ENCODE results near the gene FOXC1.

Gene FOXC1

DNA sequence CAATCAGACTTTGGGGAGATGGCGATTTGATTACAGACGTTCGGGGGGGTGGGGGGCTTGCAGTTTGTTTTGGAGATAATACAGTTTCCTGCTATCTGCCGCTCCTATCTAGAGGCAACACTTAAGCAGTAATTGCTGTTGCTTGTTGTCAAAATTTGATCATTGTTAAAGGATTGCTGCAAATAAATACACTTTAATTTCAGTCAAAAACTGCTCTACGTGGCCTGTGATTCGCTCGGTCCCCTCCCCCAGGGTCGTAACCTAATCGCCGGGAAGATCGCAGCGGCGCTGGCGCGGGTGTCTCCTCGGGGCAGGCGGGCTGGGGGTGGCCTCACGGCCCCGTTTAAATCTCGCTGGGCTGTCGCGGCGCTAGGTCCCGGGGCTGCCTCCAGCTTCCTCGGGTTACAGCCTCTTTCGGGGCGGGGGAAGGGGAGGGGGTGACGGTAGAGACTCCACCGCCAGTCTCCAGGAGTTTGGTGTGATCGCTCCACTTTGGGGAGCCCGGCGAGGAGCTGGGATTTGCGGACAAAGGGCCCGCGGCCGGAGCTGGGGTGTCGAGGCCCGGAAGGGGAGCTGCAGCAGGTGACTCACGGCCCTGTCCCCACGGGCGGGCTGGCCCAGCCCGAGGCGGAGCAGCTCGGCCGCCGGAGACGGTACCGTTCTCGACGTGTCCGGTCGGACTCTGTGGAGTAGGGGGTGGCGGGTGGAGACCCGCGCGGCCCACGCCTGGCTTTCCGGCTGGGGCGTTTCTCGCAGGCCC is 4.2 kb downstream of the FOXC1 start:
- Histone ChIP-seq H3K4me1 (no peaks in the 10 kb centered on the region), H3K9me3 (no peaks in the 10 kb centered on the region), H3K36me3 (peaks cover 8% of the 10 kb centered on the region; the same call in 1 of the 2 replicates), H3K4me3 (ENCODE audit: low read depth, low read length) (peak overlapping the region; percentile 71), H3K27me3 (peaks cover 14% of the 10 kb centered on the region)
- no peak for TF ChIP-seq CTCF (IDR thresholded peaks at IDR 0.05; ENCODE audit: low read depth, low read length)
- peak; percentile 45 for DNase-seq

DNA sequence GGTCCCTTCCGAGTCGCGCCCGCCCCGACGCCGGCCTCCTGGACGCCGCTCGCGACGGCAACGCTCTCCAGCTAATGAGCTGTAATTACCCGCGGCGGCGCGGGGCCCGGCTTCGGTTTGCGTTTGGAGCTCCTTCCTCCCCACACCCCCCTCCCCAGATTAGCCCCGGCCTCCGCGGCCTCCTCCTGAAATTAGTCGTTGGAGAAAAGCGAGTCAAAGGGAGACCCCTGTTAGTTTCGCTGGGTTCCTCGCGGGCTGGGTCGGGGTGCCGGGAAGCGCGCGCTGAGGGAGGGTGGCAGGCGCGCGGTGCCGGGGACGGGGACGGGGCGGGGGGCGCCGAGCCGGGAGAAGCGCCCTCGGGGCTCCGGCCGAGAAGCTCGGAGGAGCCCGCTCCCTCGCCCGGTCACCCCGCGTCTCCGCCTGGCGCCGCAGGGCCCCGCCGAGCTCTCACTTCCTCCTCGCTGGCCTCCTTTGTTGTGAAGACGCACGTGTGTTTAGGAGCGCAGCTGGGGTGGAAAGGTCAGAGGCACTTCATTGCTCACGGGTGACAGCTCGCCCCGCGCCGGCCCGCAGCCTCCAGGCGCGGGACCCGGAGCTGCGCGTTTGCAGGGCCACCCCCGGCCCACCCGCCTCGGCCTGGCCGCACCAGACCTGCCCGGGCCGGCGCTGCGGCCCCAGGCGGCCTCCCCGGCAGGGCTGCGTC is 4.9 kb downstream of the FOXC1 start:
- Histone ChIP-seq H3K4me3 (ENCODE audit: low read depth, low read length) (no peak overlapping the region), H3K4me1 (no peaks in the 10 kb centered on the region), H3K36me3 (peaks cover 8% of the 10 kb centered on the region; the same call in 1 of the 2 replicates), H3K27me3 (peaks cover 9% of the 10 kb centered on the region), H3K9me3 (no peaks in the 10 kb centered on the region)
- TF ChIP-seq CTCF (IDR thresholded peaks at IDR 0.05; ENCODE audit: low read depth, low read length), result no peak
- no peak for DNase-seq

DNA sequence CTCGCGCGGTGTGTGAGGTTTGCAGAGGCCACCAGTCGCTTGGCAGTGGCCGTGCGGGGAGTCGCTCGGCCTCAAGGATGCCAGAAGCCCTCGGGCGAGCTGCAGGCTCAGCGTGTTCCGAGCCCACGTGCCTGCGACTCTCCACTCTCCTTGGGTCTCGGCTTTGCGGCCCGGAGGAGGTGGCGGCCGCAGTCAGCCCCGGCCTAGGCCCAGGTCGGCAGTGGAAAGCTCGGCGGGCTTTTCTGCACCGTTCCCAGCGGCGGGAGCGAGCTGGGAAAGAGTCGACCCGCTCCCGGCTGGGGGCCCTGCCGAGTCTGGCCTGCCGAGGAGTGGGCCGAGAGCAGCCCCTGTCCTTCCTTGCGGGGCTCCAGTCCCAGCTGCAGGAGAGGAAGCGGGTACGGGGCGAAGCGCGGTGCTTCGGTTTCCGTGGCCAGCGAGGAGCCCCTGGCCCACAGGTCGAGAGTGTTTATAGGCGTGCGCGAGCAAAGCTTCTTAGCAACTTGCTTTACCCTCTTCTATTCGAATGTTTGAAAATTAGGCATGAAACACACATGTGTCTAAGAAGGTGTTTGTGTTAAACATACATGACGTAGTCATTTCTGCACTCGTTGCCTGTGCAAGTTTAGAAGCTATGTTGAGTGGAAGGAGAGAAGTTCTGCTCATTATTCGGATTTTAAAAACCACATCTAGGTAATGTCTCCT is 5.6 kb downstream of the FOXC1 start:
- H3K9me3 ChIP-seq, result no peaks in the 10 kb centered on the region
- no peak for TF ChIP-seq CTCF (IDR thresholded peaks at IDR 0.05; ENCODE audit: low read depth, low read length)
- H3K27me3 ChIP-seq, result peaks cover 9% of the 10 kb centered on the region
- no peak for DNase-seq
- peaks cover 8% of the 10 kb centered on the region; the same call in 1 of the 2 replicates for H3K36me3 ChIP-seq
- no peaks in the 10 kb centered on the region for H3K4me1 ChIP-seq
- H3K4me3 ChIP-seq (ENCODE audit: low read depth, low read length), result no peak overlapping the region

DNA sequence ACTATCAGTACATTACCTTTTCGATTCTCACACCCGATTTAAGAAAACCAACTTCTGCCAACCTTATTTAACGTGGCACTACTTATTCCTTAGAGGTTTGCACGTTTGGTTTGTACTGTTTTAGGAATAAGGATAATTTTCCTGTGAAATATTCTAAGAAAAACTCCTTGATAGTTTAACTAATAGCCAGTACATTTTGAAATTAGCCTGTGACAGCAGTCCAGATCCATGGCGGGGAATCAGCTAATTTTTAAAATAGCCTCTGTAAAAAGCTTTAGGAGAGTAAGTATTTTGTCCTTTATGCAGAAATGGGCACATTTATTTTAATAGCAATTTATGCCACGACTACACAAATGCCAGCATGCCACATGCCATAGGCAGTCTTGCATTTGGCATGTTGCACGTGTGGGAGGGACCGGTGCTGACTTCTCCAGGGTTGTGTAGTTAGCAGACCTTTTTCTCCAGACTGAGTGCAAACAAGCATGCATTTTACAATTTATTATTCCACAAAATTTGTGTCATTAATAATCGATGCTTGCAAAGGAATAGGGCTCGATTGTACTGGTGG is 6.2 kb downstream of the FOXC1 start:
- Histone ChIP-seq H3K9me3 (no peaks in the 10 kb centered on the region), H3K27me3 (peaks cover 8% of the 10 kb centered on the region), H3K4me1 (no peaks in the 10 kb centered on the region), H3K4me3 (ENCODE audit: low read depth, low read length) (no peak overlapping the region), H3K36me3 (peaks cover 8% of the 10 kb centered on the region; the same call in 1 of the 2 replicates)
- TF ChIP-seq CTCF (IDR thresholded peaks at IDR 0.05; ENCODE audit: low read depth, low read length), result no peak
- DNase-seq, result no peak

DNA sequence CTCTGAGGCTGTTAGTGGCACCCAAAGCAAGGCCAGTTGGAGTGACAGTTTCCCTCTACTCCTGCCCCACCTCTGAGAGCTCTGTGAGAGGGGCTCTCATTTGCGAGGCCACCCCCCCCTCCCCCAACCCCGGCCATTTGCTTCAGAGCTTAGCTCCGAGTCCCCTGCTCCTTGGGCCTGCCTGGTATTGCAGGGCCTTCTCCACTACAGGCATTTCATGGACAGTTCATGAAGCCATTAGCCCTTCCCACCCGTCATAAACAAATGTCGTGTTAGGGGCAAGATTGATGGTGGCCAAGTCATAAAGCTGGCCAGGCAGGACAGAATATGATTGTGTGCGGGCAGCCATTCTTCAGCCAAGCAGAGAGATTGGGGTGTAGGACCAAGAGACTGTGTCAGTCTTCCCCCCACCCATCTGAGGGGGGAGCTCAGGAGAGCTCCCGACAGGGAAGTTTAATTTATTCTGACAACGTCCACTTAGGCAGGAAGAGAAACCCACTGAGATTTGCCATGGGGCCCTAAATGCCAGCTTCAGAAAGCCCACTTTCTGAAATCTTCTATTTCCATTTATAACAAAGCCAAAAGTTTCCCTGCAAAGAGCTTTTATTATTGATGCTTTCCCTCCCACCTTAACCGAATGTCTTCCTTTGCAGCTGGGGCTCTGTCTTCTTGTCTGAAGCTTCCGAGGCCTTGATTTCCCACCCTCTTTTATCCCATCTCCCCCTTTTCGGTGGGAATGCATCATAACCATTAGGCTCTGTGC is 7.2 kb downstream of the FOXC1 start:
- no peak for TF ChIP-seq CTCF (IDR thresholded peaks at IDR 0.05; ENCODE audit: low read depth, low read length)
- no peak for DNase-seq
- Histone ChIP-seq H3K4me3 (ENCODE audit: low read depth, low read length) (no peak overlapping the region), H3K27me3 (no peaks in the 10 kb centered on the region), H3K9me3 (no peaks in the 10 kb centered on the region), H3K36me3 (peaks cover 4% of the 10 kb centered on the region; the same call in 1 of the 2 replicates), H3K4me1 (no peaks in the 10 kb centered on the region)
